ENCODE results near the gene KCNH1. TPM values are rescaled to one million over a fixed set of nuclear protein-coding genes. Genes with fewer than 3 reads are reported as not detected.

KCNH1 gene
- total and polyA plus RNA-seq, 4 donors, result not detected

GRCh38 chr1:210794445-210794844, 339.5 kb downstream of the KCNH1 start:
- WGBS, result 93% methylated on average over 1 of the region's 1 CpG
- H3K36me3 ChIP-seq (ENCODE audit: control insufficient read depth in 4 of 4, insufficient read depth in 3 of 4, low read depth in 1 of 4, low read length in 3 of 4), result no peaks in the 10 kb centered on the region
- TF ChIP-seq, protein P1, sequence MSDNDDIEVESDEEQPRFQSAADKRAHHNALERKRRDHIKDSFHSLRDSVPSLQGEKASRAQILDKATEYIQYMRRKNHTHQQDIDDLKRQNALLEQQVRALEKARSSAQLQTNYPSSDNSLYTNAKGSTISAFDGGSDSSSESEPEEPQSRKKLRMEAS (IDR thresholded peaks at IDR 0.05), result no peak
- no peak for TF ChIP-seq EGR1 (IDR thresholded peaks at IDR 0.05; ENCODE audit: low read depth in 2 of 2)
- TF ChIP-seq TAF1 (conservative IDR thresholded peaks at IDR 0.05), result no peak
- no peak for TF ChIP-seq HNF4A (conservative IDR thresholded peaks at IDR 0.05)
- no peak for TF ChIP-seq ATF3 (IDR thresholded peaks at IDR 0.05)
- no peak for TF ChIP-seq RAD21 (IDR thresholded peaks at IDR 0.05)
- TF ChIP-seq FOXA1 (IDR thresholded peaks at IDR 0.05), result no peak
- TF ChIP-seq, protein P2, sequence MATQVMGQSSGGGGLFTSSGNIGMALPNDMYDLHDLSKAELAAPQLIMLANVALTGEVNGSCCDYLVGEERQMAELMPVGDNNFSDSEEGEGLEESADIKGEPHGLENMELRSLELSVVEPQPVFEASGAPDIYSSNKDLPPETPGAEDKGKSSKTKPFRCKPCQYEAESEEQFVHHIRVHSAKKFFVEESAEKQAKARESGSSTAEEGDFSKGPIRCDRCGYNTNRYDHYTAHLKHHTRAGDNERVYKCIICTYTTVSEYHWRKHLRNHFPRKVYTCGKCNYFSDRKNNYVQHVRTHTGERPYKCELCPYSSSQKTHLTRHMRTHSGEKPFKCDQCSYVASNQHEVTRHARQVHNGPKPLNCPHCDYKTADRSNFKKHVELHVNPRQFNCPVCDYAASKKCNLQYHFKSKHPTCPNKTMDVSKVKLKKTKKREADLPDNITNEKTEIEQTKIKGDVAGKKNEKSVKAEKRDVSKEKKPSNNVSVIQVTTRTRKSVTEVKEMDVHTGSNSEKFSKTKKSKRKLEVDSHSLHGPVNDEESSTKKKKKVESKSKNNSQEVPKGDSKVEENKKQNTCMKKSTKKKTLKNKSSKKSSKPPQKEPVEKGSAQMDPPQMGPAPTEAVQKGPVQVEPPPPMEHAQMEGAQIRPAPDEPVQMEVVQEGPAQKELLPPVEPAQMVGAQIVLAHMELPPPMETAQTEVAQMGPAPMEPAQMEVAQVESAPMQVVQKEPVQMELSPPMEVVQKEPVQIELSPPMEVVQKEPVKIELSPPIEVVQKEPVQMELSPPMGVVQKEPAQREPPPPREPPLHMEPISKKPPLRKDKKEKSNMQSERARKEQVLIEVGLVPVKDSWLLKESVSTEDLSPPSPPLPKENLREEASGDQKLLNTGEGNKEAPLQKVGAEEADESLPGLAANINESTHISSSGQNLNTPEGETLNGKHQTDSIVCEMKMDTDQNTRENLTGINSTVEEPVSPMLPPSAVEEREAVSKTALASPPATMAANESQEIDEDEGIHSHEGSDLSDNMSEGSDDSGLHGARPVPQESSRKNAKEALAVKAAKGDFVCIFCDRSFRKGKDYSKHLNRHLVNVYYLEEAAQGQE (IDR thresholded peaks at IDR 0.05), result no peak
- TF ChIP-seq FOXA2 (IDR thresholded peaks at IDR 0.05), result no peak
- TF ChIP-seq GABPA (IDR thresholded peaks at IDR 0.05 in 1 of 2, conservative IDR thresholded peaks at IDR 0.05 in 1 of 2), result no peak
- TF ChIP-seq JUND (IDR thresholded peaks at IDR 0.05), result no peak
- TF ChIP-seq RXRA (IDR thresholded peaks at IDR 0.05), result no peak
- TF ChIP-seq HNF4G (IDR thresholded peaks at IDR 0.05), result no peak
- TF ChIP-seq SP1 (IDR thresholded peaks at IDR 0.05), result no peak
- TF ChIP-seq YY1 (IDR thresholded peaks at IDR 0.05), result no peak
- TF ChIP-seq CTCF (IDR thresholded peaks at IDR 0.05; ENCODE audit: low read depth, low read length, missing input control), result no peak
- TF ChIP-seq NR2F2 (IDR thresholded peaks at IDR 0.05), result no peak
- TF ChIP-seq ZBTB33 (IDR thresholded peaks at IDR 0.05), result no peak
- H3K9ac ChIP-seq (ENCODE audit: low read depth in 1 of 2, low read length in 2 of 2), result no peak overlapping the region
- no peaks in the 10 kb centered on the region for H3K9me3 ChIP-seq (ENCODE audit: control insufficient read depth in 4 of 4, low read length in 3 of 4)
- DNase-seq (ENCODE audit: low spot score), result no peak
- H3K27ac ChIP-seq (ENCODE audit: low read depth in 1 of 2, low read length in 2 of 2), result no peak overlapping the region
- no peak overlapping the region for H3K4me3 ChIP-seq (ENCODE audit: low read depth in 1 of 3, low read length in 3 of 3)
- no peaks in the 10 kb centered on the region for H3K27me3 ChIP-seq (ENCODE audit: control insufficient read depth in 4 of 4, insufficient read depth in 4 of 4, low read length in 3 of 4)
- H3K4me1 ChIP-seq (ENCODE audit: control insufficient read depth in 4 of 4, insufficient read depth in 4 of 4, low read length in 3 of 4), result no peaks in the 10 kb centered on the region
